ENCODE results near the gene JOSD1.

Gene JOSD1

DNA sequence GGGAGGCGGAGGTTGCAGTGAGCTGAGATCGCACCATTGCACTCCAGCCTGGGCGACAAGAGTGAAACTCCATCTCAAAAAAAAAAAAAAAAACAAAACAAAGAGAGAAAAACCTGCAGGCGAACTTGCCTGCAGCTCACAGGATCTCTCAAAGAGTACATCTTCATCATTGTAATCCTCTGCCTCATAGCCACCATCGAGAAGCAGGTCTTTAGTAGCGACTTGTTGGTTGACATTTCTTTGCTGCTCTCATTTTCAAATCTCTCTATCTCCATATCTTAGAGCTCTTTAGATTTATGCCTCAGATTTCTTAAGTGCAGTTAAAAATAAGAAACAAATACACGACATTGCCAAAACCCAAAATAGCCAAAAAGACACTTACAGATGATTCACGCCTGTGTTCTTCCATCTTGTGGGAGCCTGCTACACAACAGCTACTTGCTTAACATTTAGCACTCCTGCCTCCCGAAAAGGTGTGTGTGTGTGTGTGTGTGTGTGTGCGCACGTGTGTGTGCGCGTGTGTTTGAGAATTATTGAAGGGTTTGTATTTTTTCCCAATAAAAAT is 59.2 kb downstream of the JOSD1 start:
- TF ChIP-seq, protein P1, sequence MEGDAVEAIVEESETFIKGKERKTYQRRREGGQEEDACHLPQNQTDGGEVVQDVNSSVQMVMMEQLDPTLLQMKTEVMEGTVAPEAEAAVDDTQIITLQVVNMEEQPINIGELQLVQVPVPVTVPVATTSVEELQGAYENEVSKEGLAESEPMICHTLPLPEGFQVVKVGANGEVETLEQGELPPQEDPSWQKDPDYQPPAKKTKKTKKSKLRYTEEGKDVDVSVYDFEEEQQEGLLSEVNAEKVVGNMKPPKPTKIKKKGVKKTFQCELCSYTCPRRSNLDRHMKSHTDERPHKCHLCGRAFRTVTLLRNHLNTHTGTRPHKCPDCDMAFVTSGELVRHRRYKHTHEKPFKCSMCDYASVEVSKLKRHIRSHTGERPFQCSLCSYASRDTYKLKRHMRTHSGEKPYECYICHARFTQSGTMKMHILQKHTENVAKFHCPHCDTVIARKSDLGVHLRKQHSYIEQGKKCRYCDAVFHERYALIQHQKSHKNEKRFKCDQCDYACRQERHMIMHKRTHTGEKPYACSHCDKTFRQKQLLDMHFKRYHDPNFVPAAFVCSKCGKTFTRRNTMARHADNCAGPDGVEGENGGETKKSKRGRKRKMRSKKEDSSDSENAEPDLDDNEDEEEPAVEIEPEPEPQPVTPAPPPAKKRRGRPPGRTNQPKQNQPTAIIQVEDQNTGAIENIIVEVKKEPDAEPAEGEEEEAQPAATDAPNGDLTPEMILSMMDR (IDR thresholded peaks at IDR 0.05; ENCODE audit: low read depth, low read length) = no peak
- no peaks in the 10 kb centered on the region for H3K36me3 ChIP-seq
- H3K27me3 ChIP-seq = no peaks in the 10 kb centered on the region
- DNase-seq = no peak
- no peaks in the 10 kb centered on the region; the same call in 1 of the 2 replicates for H3K9me3 ChIP-seq
- no peaks in the 10 kb centered on the region for H3K4me1 ChIP-seq
- no peak overlapping the region for H3K4me3 ChIP-seq (ENCODE audit: low read depth, low read length)

DNA sequence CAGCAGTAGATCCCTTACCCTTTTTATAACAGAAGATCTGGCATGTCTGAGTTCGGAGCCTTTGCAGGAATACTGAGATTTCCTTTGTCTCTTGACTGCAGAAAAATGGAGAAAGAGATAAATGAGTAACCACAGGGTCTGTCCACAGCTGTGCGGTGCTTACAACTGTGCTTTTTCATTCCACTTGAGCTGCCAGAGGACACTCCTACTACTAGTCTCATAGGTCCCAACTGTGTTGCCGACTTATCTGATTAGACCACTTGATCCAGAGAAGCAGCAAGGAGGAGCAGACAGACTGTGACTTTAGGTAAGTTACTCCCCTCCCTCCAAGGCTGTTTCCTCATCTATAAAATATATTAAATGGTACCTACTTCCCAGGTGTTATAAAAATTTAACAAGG is 62.0 kb downstream of the JOSD1 start:
- no peaks in the 10 kb centered on the region for H3K27me3 ChIP-seq
- no peak for DNase-seq
- TF ChIP-seq, protein P1 (IDR thresholded peaks at IDR 0.05; ENCODE audit: low read depth, low read length) = no peak

DNA sequence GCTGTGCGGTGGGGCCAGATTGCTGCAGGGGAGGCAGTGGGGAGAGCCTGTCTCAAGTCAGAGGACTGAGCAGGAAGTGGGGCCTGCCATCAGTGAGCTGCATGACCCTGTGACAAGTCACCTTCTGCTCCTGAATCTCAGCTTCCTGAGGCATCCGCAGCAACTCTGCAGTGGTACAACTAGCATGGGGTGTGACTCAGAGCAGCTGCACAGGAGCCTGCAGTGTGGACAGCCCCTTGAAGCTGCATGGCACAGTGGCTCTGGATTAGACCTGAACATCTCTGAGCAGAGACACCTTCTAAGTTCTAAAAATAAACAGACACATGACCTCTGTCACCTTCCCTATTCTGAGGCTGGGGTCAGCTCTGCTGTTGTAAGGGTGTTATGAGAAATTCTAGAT is 62.5 kb downstream of the JOSD1 start:
- Histone ChIP-seq H3K36me3 (no peaks in the 10 kb centered on the region), H3K27me3 (no peaks in the 10 kb centered on the region), H3K9me3 (no peaks in the 10 kb centered on the region; the same call in 1 of the 2 replicates), H3K4me3 (ENCODE audit: low read depth, low read length) (no peak overlapping the region), H3K4me1 (no peaks in the 10 kb centered on the region)
- DNase-seq = no peak
- TF ChIP-seq, protein P1 (IDR thresholded peaks at IDR 0.05; ENCODE audit: low read depth, low read length) = no peak

More for the DNA sequence above, 62.0 kb downstream of the JOSD1 start:
- Histone ChIP-seq H3K9me3 (no peaks in the 10 kb centered on the region; the same call in 1 of the 2 replicates), H3K4me1 (no peaks in the 10 kb centered on the region), H3K36me3 (no peaks in the 10 kb centered on the region), H3K4me3 (ENCODE audit: low read depth, low read length) (no peak overlapping the region)
